ENCODE measurements around the gene CST5. TPM values are rescaled to one million over a fixed set of nuclear protein-coding genes. Genes with fewer than 3 reads are reported as not detected.

Gene CST5
- total and polyA plus RNA-seq, 8 donors: 0.21 to 3.3 (median 0.25) TPM; not detected in 5

DNA sequence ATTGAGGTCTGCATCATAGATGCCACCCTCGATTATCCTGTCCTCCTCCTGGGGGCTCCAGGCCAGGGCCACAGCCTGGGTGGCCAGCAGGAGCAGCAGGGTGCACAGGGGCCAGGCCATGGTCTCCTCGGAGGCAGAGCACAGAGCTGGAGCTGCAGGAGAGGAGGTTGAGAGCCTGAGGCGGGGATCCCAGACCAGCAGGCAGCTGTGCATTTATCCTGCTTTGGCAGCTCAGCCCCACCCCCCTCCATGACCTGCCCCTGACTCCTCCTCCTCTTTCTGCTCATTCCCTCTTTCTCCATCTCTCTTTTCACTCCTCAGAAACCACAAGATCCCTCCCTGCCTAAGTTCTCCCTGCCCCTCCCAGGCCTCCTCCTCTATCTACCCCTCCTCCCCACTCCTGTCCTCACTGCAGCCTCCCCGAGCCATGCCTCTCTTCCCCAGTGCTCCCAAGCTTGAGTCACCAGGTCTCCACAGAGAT, 53.0 kb downstream of the CST5 start, which contains the start of gene CST2:
CST2 (minus strand) TSS at position 189 of the 481 bp plus-strand sequence; CDS start at position 120, 69 bp downstream.
- Histone ChIP-seq H3K27me3 (no peaks in the 10 kb centered on the region), H3K36me3 (no peaks in the 10 kb centered on the region), H3K27ac (no peak within 1 kb of the TSS), H3K4me1 (no peaks in the 10 kb centered on the region), H3K9me3 (no peaks in the 10 kb centered on the region), H3K4me3 (no peak within 1 kb of the TSS)
- ATAC-seq (peak; percentile 31), DNase-seq (no peak)
- intact Hi-C loops (cut with DNase I): no loop called here
- TF ChIP-seq, protein P1, sequence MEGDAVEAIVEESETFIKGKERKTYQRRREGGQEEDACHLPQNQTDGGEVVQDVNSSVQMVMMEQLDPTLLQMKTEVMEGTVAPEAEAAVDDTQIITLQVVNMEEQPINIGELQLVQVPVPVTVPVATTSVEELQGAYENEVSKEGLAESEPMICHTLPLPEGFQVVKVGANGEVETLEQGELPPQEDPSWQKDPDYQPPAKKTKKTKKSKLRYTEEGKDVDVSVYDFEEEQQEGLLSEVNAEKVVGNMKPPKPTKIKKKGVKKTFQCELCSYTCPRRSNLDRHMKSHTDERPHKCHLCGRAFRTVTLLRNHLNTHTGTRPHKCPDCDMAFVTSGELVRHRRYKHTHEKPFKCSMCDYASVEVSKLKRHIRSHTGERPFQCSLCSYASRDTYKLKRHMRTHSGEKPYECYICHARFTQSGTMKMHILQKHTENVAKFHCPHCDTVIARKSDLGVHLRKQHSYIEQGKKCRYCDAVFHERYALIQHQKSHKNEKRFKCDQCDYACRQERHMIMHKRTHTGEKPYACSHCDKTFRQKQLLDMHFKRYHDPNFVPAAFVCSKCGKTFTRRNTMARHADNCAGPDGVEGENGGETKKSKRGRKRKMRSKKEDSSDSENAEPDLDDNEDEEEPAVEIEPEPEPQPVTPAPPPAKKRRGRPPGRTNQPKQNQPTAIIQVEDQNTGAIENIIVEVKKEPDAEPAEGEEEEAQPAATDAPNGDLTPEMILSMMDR (IDR thresholded peaks at IDR 0.05): no peak

Other genes with a start within 250 kb of the CST5 start
- gene CST3, start 241.8 kb downstream of the CST5 start, total RNA-seq: 100 to 1,000 TPM; 628 to 714 TPM
- 100 to 1,000 TPM; 145 to 189 (median 156) TPM for gene CST3, start 241.8 kb downstream of the CST5 start, polyA plus RNA-seq (ENCODE audit: insufficient read length in 6 of 6)
- not detected for gene CST4, start 190.7 kb downstream of the CST5 start, total RNA-seq
- not detected for gene CST4, start 190.7 kb downstream of the CST5 start, polyA plus RNA-seq (ENCODE audit: insufficient read length in 6 of 6)
- not detected for gene CST1, start 128.8 kb downstream of the CST5 start, total RNA-seq
- not detected for gene CST1, start 128.8 kb downstream of the CST5 start, polyA plus RNA-seq (ENCODE audit: insufficient read length in 6 of 6)
- 10 to 100 TPM in 1 of 2 donors, under 1 TPM in 1; 0.39 to 13.0 TPM for gene CST2, start 53.0 kb downstream of the CST5 start, total RNA-seq
- under 1 TPM in 3 of 6 donors, not detected in 3; 0.23 to 0.82 (median 0.37) TPM for gene CST2, start 53.0 kb downstream of the CST5 start, polyA plus RNA-seq (ENCODE audit: insufficient read length in 6 of 6)
- gene GGTLC1, start 109.0 kb upstream of the CST5 start, total RNA-seq: 10 to 100 TPM in 1 of 2 donors, 1 to 10 TPM in 1; 6.1 to 22.4 TPM
- 1 to 10 TPM; 1.3 to 2.0 (median 1.4) TPM for gene GGTLC1, start 109.0 kb upstream of the CST5 start, polyA plus RNA-seq (ENCODE audit: insufficient read length in 6 of 6)